Heart left ventricle (tissue), 13 donors: ENCODE results near the gene INF2.

Experiments used
- CTCF ChIP-seq, 12 donors: fragments of 200-600 bp; sonication (generic) in 4 of 12; IDR thresholded peaks; one replicate each; pipeline versions ENCODE4 v1.5.0 to v1.8.0; 2018 to 2022; ENCODE audit warnings: antibody characterized with exemption in 12 of 12, mild to moderate bottlenecking in 5 of 12
- POLR2A ChIP-seq, 2 donors: fragments of 450-650 bp; IDR thresholded peaks; one replicate each; pipeline ENCODE4 v1.6.1; 2017; ENCODE audit warnings: antibody characterized with exemption in 2 of 2, mild to moderate bottlenecking in 2 of 2, moderate library complexity in 2 of 2
- donor health status: ischemic (EF 13 %, LVEDD 7.1; RV severe dilation, severe dysfunction).
- donor health status: DM: no; HTN: yes; CAD: no.
- donor health status: DM: no; HTN: no; CAD: no.
- donor health status: ischemic (EF 25% LVEDD 6.9; RV normal size, moderate dysfunction).
- donor health status: ischemic (EF 25% LVEDD 5.7; RV mildly dilated, moderate dysfunction).
- donor health status: ischemic (EF 35%, LVEDD 5.7; RV mildly dilated, moderate dysfunction).
- donor health status: nonischemic (EF 11% LVEDD 7.7; RV severe dilation, severe dysfunction).
- donor health status: DM: yes; HTN: yes; CAD: no.
- donor health status: PGD.
- donor health status: ischemic (EF 29% LVEDD 5.4; RV normal size, mild dysfunction).
- donor health status: nonischemic (EF 23%, LVEDD 6.1; RV moderate dilation, normal function).

GRCh38 chr14:104685216-104685997 is 4.0 kb upstream of the INF2 start:
- TF ChIP-seq CTCF (IDR thresholded peaks at IDR 0.05) (no peak), POLR2A (IDR thresholded peaks at IDR 0.05) (no peak)
